Measurements from ENCODE around the gene IL2RA.

IL2RA gene

GRCh38 chr10:6048281-6049030, 13.7 kb downstream of the IL2RA start:
- Histone ChIP-seq H3K9ac (no peak overlapping the region), H3K27me3 (ENCODE audit: insufficient read depth, low read depth) (peaks cover 67% of the 10 kb centered on the region), H3K36me3 (ENCODE audit: insufficient read depth) (no peaks in the 10 kb centered on the region), H2AFZ (ENCODE audit: low read depth) (no peak overlapping the region), H4K20me1 (ENCODE audit: insufficient read depth) (no peaks in the 10 kb centered on the region), H3K4me1 (ENCODE audit: low read depth, poor library complexity, severe bottlenecking) (peaks cover 30% of the 10 kb centered on the region), H3K4me2 (no peak overlapping the region), H3K27ac (no peak overlapping the region), H3K4me3 (IDR thresholded peaks at IDR 0.05; ENCODE audit: insufficient read depth, low read depth, low read length) (no peak overlapping the region), H3K79me2 (ENCODE audit: insufficient read depth, low read depth) (no peaks in the 10 kb centered on the region)
- TF ChIP-seq CTCF (conservative IDR thresholded peaks at IDR 0.05; ENCODE audit: low read depth, low read length) = no peak

DNA sequence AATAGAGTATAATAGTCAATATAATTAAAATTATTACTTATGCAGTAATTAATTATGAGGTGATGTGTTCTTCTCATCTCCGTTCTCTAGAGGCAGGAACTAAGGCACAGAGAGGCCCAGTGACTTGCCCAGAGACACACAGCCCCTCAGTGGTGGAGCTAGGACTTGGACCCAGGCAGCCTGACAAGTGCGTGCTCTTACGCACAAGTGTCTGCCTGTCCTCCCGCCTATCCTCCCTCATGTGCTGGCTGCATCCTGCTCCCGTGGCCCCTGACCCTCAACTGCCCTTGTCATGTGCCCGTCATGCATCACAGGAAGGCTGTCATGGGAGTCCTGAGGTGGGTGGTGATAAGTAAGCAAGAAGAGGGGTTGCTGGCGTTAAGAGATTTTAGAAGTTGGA, 14.3 kb downstream of the IL2RA start:
- Histone ChIP-seq H3K79me2 (ENCODE audit: insufficient read depth, low read depth) (no peaks in the 10 kb centered on the region), H2AFZ (ENCODE audit: low read depth) (no peak overlapping the region), H3K4me1 (ENCODE audit: low read depth, poor library complexity, severe bottlenecking) (peaks cover 25% of the 10 kb centered on the region), H4K20me1 (ENCODE audit: insufficient read depth) (no peaks in the 10 kb centered on the region), H3K4me3 (IDR thresholded peaks at IDR 0.05; ENCODE audit: insufficient read depth, low read depth, low read length) (no peak overlapping the region), H3K9ac (no peak overlapping the region), H3K27ac (no peak overlapping the region), H3K27me3 (ENCODE audit: insufficient read depth, low read depth) (peaks cover 61% of the 10 kb centered on the region), H3K4me2 (no peak overlapping the region), H3K36me3 (ENCODE audit: insufficient read depth) (no peaks in the 10 kb centered on the region)
- no peak for TF ChIP-seq CTCF (conservative IDR thresholded peaks at IDR 0.05; ENCODE audit: low read depth, low read length)

- no peaks in the 10 kb centered on the region for H3K79me2 ChIP-seq (ENCODE audit: insufficient read depth, low read depth)
- no peak overlapping the region for H3K4me3 ChIP-seq (IDR thresholded peaks at IDR 0.05; ENCODE audit: insufficient read depth, low read depth, low read length)
- peaks cover 54% of the 10 kb centered on the region for H3K27me3 ChIP-seq (ENCODE audit: insufficient read depth, low read depth)
- H3K4me1 ChIP-seq (ENCODE audit: low read depth, poor library complexity, severe bottlenecking) = peaks cover 16% of the 10 kb centered on the region
- H3K9ac ChIP-seq = no peak overlapping the region
- H3K4me2 ChIP-seq = no peak overlapping the region
- no peak for TF ChIP-seq CTCF (conservative IDR thresholded peaks at IDR 0.05; ENCODE audit: low read depth, low read length)
- H3K27ac ChIP-seq = no peak overlapping the region
- no peaks in the 10 kb centered on the region for H3K36me3 ChIP-seq (ENCODE audit: insufficient read depth)
- no peaks in the 10 kb centered on the region for H4K20me1 ChIP-seq (ENCODE audit: insufficient read depth)
- H2AFZ ChIP-seq (ENCODE audit: low read depth) = no peak overlapping the region
Observed at GRCh38 chr10:6046773-6047611, 15.2 kb downstream of the IL2RA start.

DNA sequence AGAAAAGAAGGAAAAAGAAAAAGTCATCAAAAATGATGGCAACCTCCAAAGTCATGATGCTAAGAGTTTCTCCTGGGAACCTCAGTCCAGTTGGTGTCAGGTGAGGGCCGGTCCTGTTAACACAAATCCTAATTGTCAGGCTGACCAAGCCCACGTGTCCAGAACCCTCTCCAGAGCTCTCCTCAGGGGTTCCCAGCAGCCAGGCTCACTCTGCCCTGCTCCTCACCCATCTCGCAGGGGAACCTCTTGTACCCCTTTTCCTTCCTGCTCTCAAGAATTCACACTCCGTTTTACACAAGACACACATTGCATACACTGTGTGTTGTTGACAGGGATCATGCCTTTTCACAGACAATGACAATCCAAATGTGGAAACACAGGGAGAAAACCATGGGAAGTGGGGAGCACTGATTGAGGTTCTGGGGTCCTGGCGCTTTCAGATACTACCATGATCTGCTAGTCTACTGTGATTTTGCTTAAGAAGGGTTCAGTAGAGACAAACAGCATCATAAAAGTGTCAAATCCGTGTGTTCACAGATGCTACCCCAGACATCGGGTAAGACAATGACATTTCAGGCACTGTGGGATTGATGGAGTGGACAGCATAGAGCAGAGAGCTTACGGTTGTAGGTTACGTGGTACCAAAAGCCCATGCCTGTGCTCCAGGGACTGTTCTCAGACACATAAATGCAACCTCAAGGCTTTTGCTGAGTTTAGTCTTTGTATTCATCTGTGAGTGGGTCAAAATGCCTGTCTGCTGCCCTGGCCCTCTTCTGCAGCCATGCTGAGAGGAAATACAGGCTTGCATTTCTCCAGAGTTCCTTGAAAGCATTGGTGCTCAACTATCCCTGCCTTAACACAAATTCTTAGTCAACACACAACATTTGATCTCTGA, 16.0 kb downstream of the IL2RA start:
- no peak overlapping the region for H3K4me3 ChIP-seq (IDR thresholded peaks at IDR 0.05; ENCODE audit: insufficient read depth, low read depth, low read length)
- no peak for TF ChIP-seq CTCF (conservative IDR thresholded peaks at IDR 0.05; ENCODE audit: low read depth, low read length)
- no peaks in the 10 kb centered on the region for H3K36me3 ChIP-seq (ENCODE audit: insufficient read depth)
- H3K27ac ChIP-seq = no peak overlapping the region
- peaks cover 51% of the 10 kb centered on the region for H3K27me3 ChIP-seq (ENCODE audit: insufficient read depth, low read depth)
- H3K9ac ChIP-seq = no peak overlapping the region
- no peak overlapping the region for H2AFZ ChIP-seq (ENCODE audit: low read depth)
- H4K20me1 ChIP-seq (ENCODE audit: insufficient read depth) = no peaks in the 10 kb centered on the region
- peaks cover 8% of the 10 kb centered on the region for H3K4me1 ChIP-seq (ENCODE audit: low read depth, poor library complexity, severe bottlenecking)
- no peaks in the 10 kb centered on the region for H3K79me2 ChIP-seq (ENCODE audit: insufficient read depth, low read depth)
- H3K4me2 ChIP-seq = no peak overlapping the region

All from KMS-11 (cell line).